Prostate gland (tissue), 2 donors: ENCODE data around the gene CCDC70. TPM values are rescaled to one million over a fixed set of nuclear protein-coding genes. Genes with fewer than 3 reads are reported as not detected.

Source experiments
- DNase-seq: peaks from one replicate; pipeline ENCODE4 v3.0.0-alpha.2; 2019; ENCODE audit warnings: low spot score
- H3K27ac ChIP-seq, 2 donors: fragments of 200-600 bp; sonication (generic); 2 replicates each; pipeline ENCODE4 v1.5.1; 2017 to 2019
- H3K27me3 ChIP-seq: fragments of 200-600 bp; sonication (generic); replicated peaks from 2 replicates; pipeline ENCODE4 v1.5.1; 2019; ENCODE audit not compliant: insufficient read depth
- H3K36me3 ChIP-seq, 2 donors: fragments of 200-600 bp; sonication (generic); 1 replicate in 1 of 2; 2 replicates in 1 of 2; pipeline versions ENCODE4 v1.5.1 to v1.8.1; 2017 to 2019
- H3K4me1 ChIP-seq: fragments of 200-600 bp; sonication (generic); replicated peaks from 2 replicates; pipeline ENCODE4 v1.5.1; 2019
- H3K4me3 ChIP-seq, 2 donors: fragments of 200-600 bp; sonication (generic); 2 replicates each; pipeline ENCODE4 v1.5.1; 2017 to 2019
- H3K9me3 ChIP-seq: fragments of 200-600 bp; sonication (generic); 2 replicates; pipeline ENCODE4 v1.5.1; 2017
- CTCF ChIP-seq, 4 experiments: fragments of 200-600 bp in 2 of 4; fragments of 450-650 bp in 2 of 4; sonication (generic) in 2 of 4; IDR thresholded peaks; 1 replicate in 3 of 4; 2 replicates in 1 of 4; pipeline ENCODE4 v1.5.1; 2016 to 2019; ENCODE audit warnings: antibody characterized with exemption in 4 of 4, mild to moderate bottlenecking in 2 of 4, moderate library complexity in 2 of 4
- POLR2A ChIP-seq: fragments of 450-650 bp; IDR thresholded peaks from one replicate; pipeline ENCODE4 v1.6.1; 2016; ENCODE audit warnings: antibody characterized with exemption, mild to moderate bottlenecking
- POLR2AphosphoS5 ChIP-seq: sonication (generic); formaldehyde crosslinking; IDR thresholded peaks from one replicate; pipeline ENCODE4 v1.6.1; 2017; ENCODE audit warnings: antibody characterized with exemption
- WGBS: methylation state at CpG from one replicate; pipeline ENCODE4 v1.1.5; 2018; 5-methylcytosine and 5-hydroxymethylcytosine counted together
- intact Hi-C: fragments of 100-400 bp; cut with DNase I; formaldehyde crosslinking; loops from one replicate; pipeline ENCODE4 v1.14.2; 2022
- total RNA-seq, 2 donors: library from RNA; depleted of rRNA; stranded (reverse); fragments of >200 nt; gene quantifications; one replicate each; pipeline ENCODE4 v1.1.0, GENCODE V29; 2016

The CCDC70 gene
- total RNA-seq, 2 donors from 2014 or later: 11.5 TPM; not detected in 1

- 92% methylated on average over 10 of the region's 10 CpGs for WGBS
- TF ChIP-seq CTCF (IDR thresholded peaks at IDR 0.05) (no peak), POLR2A (no peak), POLR2AphosphoS5 (no peak)
Observed at GRCh38 chr13:51839711-51840540, 21.8 kb upstream of the CCDC70 start.

DNA sequence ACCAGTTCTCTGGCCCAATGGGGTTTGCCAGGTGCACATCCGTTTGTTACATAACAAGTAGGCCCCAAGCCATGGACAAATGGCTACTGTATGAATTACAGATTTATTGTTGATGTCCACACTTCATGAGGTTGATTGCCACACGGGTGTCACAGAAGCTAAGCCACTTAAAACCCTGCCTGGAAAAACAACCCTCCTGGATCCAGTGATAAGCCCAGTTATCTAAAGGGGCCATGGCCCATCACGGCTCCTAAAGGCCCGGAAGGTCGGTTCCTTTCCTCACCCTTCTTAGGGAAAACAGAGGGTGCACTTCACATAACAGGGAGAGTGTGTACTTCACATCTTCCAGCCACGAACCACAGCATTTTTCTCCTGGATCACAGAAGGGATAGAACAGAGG, 20.9 kb upstream of the CCDC70 start:
- no peak overlapping the region for H3K4me3 ChIP-seq
- H3K27me3 ChIP-seq: no peaks in the 10 kb centered on the region
- no peak for DNase-seq
- H3K36me3 ChIP-seq: no peaks in the 10 kb centered on the region
- 86% methylated on average over 6 of the region's 6 CpGs for WGBS
- intact Hi-C loops: no loop called here
- H3K4me1 ChIP-seq: peaks cover 2% of the 10 kb centered on the region
- no peak overlapping the region for H3K27ac ChIP-seq
- TF ChIP-seq POLR2AphosphoS5 (no peak), CTCF (IDR thresholded peaks at IDR 0.05) (no peak), POLR2A (no peak)
- H3K9me3 ChIP-seq: no peaks in the 10 kb centered on the region

More at GRCh38 chr13:51839711-51840540, 21.8 kb upstream of the CCDC70 start:
- intact Hi-C loops: no loop called here
- Histone ChIP-seq H3K27ac (no peak overlapping the region), H3K27me3 (no peaks in the 10 kb centered on the region), H3K4me1 (peaks cover under 1% of the 10 kb centered on the region), H3K36me3 (no peaks in the 10 kb centered on the region), H3K4me3 (no peak overlapping the region), H3K9me3 (no peaks in the 10 kb centered on the region)
- DNase-seq: no peak

- DNase-seq: no peak
- TF ChIP-seq CTCF (IDR thresholded peaks at IDR 0.05) (no peak), POLR2AphosphoS5 (no peak), POLR2A (no peak)
- Histone ChIP-seq H3K4me3 (no peak overlapping the region), H3K4me1 (peaks cover 2% of the 10 kb centered on the region), H3K9me3 (no peaks in the 10 kb centered on the region), H3K27ac (no peak overlapping the region), H3K27me3 (no peaks in the 10 kb centered on the region), H3K36me3 (no peaks in the 10 kb centered on the region)
- intact Hi-C loops: no loop called here
- WGBS: 67% methylated on average over 6 of the region's 6 CpGs
Observed at GRCh38 chr13:51841732-51842131, 20.0 kb upstream of the CCDC70 start.

DNA sequence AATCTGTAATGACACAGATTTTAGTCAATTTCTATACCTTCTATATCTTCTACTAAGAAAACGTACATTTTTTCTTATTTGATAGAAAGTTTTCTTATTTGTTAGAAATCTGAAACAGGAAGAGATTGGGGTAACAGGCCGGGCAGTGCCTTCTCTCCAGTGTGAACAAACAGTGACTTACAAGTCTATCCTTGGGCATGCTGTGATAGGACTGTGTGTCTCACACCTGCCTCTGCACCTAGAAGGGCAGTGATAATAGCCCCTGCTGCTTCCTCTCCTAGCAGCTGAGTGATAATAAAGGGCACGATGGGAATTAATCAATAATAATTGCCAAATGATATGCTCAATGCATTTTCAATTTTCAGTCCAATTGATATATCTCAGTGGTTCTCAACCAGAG, 18.2 kb upstream of the CCDC70 start:
- no peak overlapping the region for H3K4me3 ChIP-seq
- H3K4me1 ChIP-seq: peaks cover 2% of the 10 kb centered on the region
- TF ChIP-seq POLR2A (no peak), POLR2AphosphoS5 (no peak), CTCF (IDR thresholded peaks at IDR 0.05) (no peak)
- no peak for DNase-seq
- no peaks in the 10 kb centered on the region for H3K36me3 ChIP-seq
- H3K27me3 ChIP-seq: no peaks in the 10 kb centered on the region
- 71% methylated on average over 3 of the region's 3 CpGs for WGBS
- intact Hi-C loops: no loop called here
- no peaks in the 10 kb centered on the region for H3K9me3 ChIP-seq
- no peak overlapping the region for H3K27ac ChIP-seq
